ENCODE data around the gene BCL2L15.

Gene BCL2L15

GRCh38 chr1:113858418-113858817 lies 29.0 kb downstream of the BCL2L15 start:
- no peak overlapping the region for H3K27ac ChIP-seq (ENCODE audit: low read length)
- ATAC-seq (ENCODE audit: insufficient read depth, low read depth): no peak
- no peaks in the 10 kb centered on the region for H3K4me1 ChIP-seq (ENCODE audit: insufficient read depth, low read length)
- H2AFZ ChIP-seq (ENCODE audit: low read depth, low read length): no peak overlapping the region
- H3K9me3 ChIP-seq (ENCODE audit: insufficient read depth, low read length, severe bottlenecking): no peaks in the 10 kb centered on the region
- H3K36me3 ChIP-seq (ENCODE audit: insufficient read depth, low read length): peaks cover 52% of the 10 kb centered on the region
- no peak overlapping the region for H3K4me2 ChIP-seq (ENCODE audit: insufficient read depth, low read length)
- no peaks in the 10 kb centered on the region for H3K27me3 ChIP-seq (ENCODE audit: insufficient read depth, low read length, poor library complexity)
- H3K4me3 ChIP-seq (ENCODE audit: low read depth in 1 of 2, low read length in 2 of 2): no peak overlapping the region
- no peaks in the 10 kb centered on the region for H4K20me1 ChIP-seq (ENCODE audit: insufficient read depth, low read length)
- H3K9ac ChIP-seq (ENCODE audit: low read depth, low read length): no peak overlapping the region
- DNase-seq: no peak
- H3K79me2 ChIP-seq (ENCODE audit: insufficient read depth, low read length): peaks cover 6% of the 10 kb centered on the region; the same call in 1 of the 2 replicates
- TF ChIP-seq, protein P1, sequence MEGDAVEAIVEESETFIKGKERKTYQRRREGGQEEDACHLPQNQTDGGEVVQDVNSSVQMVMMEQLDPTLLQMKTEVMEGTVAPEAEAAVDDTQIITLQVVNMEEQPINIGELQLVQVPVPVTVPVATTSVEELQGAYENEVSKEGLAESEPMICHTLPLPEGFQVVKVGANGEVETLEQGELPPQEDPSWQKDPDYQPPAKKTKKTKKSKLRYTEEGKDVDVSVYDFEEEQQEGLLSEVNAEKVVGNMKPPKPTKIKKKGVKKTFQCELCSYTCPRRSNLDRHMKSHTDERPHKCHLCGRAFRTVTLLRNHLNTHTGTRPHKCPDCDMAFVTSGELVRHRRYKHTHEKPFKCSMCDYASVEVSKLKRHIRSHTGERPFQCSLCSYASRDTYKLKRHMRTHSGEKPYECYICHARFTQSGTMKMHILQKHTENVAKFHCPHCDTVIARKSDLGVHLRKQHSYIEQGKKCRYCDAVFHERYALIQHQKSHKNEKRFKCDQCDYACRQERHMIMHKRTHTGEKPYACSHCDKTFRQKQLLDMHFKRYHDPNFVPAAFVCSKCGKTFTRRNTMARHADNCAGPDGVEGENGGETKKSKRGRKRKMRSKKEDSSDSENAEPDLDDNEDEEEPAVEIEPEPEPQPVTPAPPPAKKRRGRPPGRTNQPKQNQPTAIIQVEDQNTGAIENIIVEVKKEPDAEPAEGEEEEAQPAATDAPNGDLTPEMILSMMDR (IDR thresholded peaks at IDR 0.05; ENCODE audit: borderline replicate concordance, extremely low read depth, low read length, poor library complexity, severe bottlenecking): no peak
- TF ChIP-seq EZH2 (IDR thresholded peaks at IDR 0.05; ENCODE audit: borderline replicate concordance, low read depth, low read length, severe bottlenecking): no peak

DNA sequence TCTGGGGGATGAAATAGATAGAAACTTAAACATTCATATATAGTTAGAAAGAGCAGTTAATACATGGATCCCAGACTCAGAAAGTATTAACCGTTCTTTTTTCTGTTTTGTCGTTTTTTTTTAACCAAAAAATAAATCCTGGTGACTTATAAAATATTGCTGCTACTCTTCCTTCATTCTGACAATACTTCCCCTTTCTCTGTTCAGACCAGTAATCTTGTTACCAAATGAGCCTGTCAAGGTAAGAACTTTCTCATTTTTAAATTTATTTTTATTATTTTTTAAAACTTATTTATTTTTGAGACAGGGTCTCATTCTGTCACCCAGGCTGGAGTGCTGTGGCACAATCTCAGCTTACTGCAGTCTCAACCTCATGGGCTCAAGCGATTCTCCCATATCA lies 29.6 kb downstream of the BCL2L15 start:
- ATAC-seq (ENCODE audit: insufficient read depth, low read depth) (no peak), DNase-seq (no peak)
- H3K27ac ChIP-seq (ENCODE audit: low read length): no peak overlapping the region
- H4K20me1 ChIP-seq (ENCODE audit: insufficient read depth, low read length): no peaks in the 10 kb centered on the region
- no peak overlapping the region for H2AFZ ChIP-seq (ENCODE audit: low read depth, low read length)
- no peaks in the 10 kb centered on the region for H3K27me3 ChIP-seq (ENCODE audit: insufficient read depth, low read length, poor library complexity)
- no peak overlapping the region for H3K4me3 ChIP-seq (ENCODE audit: low read depth in 1 of 2, low read length in 2 of 2)
- peaks cover 6% of the 10 kb centered on the region; the same call in 1 of the 2 replicates for H3K79me2 ChIP-seq (ENCODE audit: insufficient read depth, low read length)
- H3K9me3 ChIP-seq (ENCODE audit: insufficient read depth, low read length, severe bottlenecking): no peaks in the 10 kb centered on the region
- no peak for TF ChIP-seq EZH2 (IDR thresholded peaks at IDR 0.05; ENCODE audit: borderline replicate concordance, low read depth, low read length, severe bottlenecking)
- TF ChIP-seq, protein P1 (IDR thresholded peaks at IDR 0.05; ENCODE audit: borderline replicate concordance, extremely low read depth, low read length, poor library complexity, severe bottlenecking): no peak
- peaks cover 49% of the 10 kb centered on the region for H3K36me3 ChIP-seq (ENCODE audit: insufficient read depth, low read length)
- H3K9ac ChIP-seq (ENCODE audit: low read depth, low read length): no peak overlapping the region
- no peaks in the 10 kb centered on the region for H3K4me1 ChIP-seq (ENCODE audit: insufficient read depth, low read length)
- no peak overlapping the region for H3K4me2 ChIP-seq (ENCODE audit: insufficient read depth, low read length)

GRCh38 chr1:113856401-113856790 lies 31.0 kb downstream of the BCL2L15 start:
- no peak overlapping the region for H3K4me3 ChIP-seq (ENCODE audit: low read depth in 1 of 2, low read length in 2 of 2)
- DNase-seq (no peak), ATAC-seq (ENCODE audit: insufficient read depth, low read depth) (no peak)
- no peaks in the 10 kb centered on the region for H3K27me3 ChIP-seq (ENCODE audit: insufficient read depth, low read length, poor library complexity)
- H3K79me2 ChIP-seq (ENCODE audit: insufficient read depth, low read length): peaks cover 6% of the 10 kb centered on the region; the same call in 1 of the 2 replicates
- no peak overlapping the region for H3K4me2 ChIP-seq (ENCODE audit: insufficient read depth, low read length)
- H3K36me3 ChIP-seq (ENCODE audit: insufficient read depth, low read length): peaks cover 52% of the 10 kb centered on the region
- no peak for TF ChIP-seq EZH2 (IDR thresholded peaks at IDR 0.05; ENCODE audit: borderline replicate concordance, low read depth, low read length, severe bottlenecking)
- TF ChIP-seq, protein P1 (IDR thresholded peaks at IDR 0.05; ENCODE audit: borderline replicate concordance, extremely low read depth, low read length, poor library complexity, severe bottlenecking): no peak
- H3K27ac ChIP-seq (ENCODE audit: low read length): no peak overlapping the region
- no peak overlapping the region for H3K9ac ChIP-seq (ENCODE audit: low read depth, low read length)
- no peaks in the 10 kb centered on the region for H4K20me1 ChIP-seq (ENCODE audit: insufficient read depth, low read length)
- no peak overlapping the region for H2AFZ ChIP-seq (ENCODE audit: low read depth, low read length)
- H3K4me1 ChIP-seq (ENCODE audit: insufficient read depth, low read length): no peaks in the 10 kb centered on the region
- no peaks in the 10 kb centered on the region for H3K9me3 ChIP-seq (ENCODE audit: insufficient read depth, low read length, severe bottlenecking)
